ENCODE data around the gene LSM10.

The LSM10 gene

DNA sequence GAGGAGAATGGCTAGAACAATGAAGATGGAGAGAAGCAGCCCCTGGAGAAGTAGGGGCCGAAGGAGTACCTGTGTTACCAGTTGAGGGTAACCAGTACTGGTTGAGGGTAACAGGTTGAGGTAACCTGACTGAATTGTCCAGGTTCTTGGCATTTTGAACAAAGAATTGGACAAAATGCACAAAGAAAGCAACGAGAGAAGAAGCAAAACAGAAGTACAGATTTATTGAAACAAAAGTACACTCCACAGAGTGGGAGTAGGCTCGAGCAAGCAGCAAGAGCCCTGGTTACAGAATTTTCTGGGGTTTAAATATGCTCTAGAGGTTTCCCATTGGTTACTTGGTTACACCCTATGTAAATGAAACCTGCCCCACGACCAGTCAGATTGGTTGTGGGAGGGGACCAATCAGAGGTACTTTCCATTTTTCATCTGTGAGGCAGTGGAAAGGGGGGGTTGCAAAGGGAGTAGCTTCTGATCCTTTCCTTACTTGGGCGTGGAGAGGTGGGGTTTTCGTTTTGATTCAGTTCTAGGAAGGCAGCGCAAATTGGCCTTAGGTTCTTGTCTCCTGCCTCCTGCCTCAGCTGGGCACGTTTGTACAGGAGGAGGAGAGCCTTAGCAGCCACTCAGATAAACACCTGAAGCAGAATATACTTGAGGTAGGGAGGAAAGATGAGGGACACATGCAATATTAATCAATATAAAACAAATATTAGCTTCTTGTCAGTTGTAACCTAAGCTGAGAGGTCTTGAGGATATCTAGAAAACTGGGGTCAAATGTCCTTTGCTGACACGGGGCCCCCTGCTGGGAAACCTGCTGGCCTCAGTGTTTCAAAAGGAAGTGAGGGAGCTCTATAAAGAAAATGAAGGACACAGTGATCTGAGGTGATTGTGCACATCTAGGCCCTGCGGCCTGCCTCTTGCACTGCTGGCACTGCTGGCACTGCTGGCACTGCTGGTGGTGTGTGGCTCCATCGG lies 14.3 kb upstream of the LSM10 start:
- no peak overlapping the region for H3K4me3 ChIP-seq (ENCODE audit: low read depth, low read length)
- TF ChIP-seq, protein P1, sequence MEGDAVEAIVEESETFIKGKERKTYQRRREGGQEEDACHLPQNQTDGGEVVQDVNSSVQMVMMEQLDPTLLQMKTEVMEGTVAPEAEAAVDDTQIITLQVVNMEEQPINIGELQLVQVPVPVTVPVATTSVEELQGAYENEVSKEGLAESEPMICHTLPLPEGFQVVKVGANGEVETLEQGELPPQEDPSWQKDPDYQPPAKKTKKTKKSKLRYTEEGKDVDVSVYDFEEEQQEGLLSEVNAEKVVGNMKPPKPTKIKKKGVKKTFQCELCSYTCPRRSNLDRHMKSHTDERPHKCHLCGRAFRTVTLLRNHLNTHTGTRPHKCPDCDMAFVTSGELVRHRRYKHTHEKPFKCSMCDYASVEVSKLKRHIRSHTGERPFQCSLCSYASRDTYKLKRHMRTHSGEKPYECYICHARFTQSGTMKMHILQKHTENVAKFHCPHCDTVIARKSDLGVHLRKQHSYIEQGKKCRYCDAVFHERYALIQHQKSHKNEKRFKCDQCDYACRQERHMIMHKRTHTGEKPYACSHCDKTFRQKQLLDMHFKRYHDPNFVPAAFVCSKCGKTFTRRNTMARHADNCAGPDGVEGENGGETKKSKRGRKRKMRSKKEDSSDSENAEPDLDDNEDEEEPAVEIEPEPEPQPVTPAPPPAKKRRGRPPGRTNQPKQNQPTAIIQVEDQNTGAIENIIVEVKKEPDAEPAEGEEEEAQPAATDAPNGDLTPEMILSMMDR (IDR thresholded peaks at IDR 0.05; ENCODE audit: low read depth, low read length), result no peak

DNA sequence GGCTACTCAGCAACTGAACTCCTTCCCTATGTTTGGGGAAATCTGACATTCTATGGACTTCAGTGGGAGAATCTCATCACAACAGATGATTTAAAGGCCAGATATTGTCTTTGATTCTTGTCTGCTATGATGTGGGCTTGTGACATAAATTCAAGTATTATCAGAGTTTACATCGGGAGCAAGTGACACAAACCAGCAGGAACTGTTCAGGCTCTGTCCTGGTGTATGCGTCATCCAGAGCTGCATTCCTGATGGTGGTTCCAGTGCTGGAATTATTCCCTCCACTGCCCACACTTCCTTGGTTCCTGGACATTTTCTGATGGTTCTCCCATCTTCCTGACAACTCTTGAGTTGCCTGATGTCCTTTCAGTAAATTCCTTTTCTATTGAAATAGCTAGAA lies 10.8 kb upstream of the LSM10 start:
- no peak overlapping the region for H3K4me3 ChIP-seq (ENCODE audit: low read depth, low read length)
- TF ChIP-seq, protein P1 (IDR thresholded peaks at IDR 0.05; ENCODE audit: low read depth, low read length), result no peak

DNA sequence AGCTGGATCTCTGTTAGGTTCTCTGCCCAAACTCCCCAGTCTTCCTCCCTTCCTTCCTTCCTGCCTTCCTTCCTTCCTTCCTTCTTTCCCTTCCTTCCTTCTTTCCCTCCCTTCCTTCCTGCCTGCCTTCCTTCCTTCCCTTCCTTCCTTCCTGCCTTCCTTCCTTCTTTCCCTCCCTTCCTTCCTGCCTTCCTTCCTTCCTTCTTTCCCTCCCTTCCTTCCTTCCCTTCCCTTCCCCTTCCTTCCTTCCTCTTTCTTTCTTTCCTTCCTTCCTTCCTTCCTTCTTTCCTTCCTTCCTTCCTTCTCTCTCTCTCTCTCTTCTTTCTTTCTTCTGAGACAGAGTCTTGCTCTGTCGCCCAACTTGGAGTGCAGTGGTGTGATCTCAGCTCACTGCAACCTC lies 8.7 kb upstream of the LSM10 start:
- TF ChIP-seq, protein P1 (IDR thresholded peaks at IDR 0.05; ENCODE audit: low read depth, low read length), result no peak
- no peak overlapping the region for H3K4me3 ChIP-seq (ENCODE audit: low read depth, low read length)

DNA sequence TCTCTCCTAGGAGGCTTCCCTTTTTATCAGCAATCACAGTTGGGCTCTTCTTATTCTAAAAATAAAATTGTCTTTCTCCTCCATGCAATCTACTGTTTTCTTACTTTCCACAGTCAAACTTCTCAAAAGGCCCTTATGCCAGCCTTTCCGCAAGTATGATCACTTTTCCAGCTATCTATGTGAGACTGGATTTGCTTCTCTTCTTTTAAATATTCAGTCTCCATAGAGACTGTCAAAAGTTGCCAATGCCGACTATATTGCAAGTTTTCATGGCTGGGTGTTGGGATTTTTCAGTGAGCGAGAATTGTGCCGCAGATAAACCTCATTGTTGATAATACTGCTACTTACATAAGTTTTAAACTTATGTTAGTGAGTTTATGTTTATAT lies 4.8 kb upstream of the LSM10 start:
- no peak overlapping the region for H3K4me3 ChIP-seq (ENCODE audit: low read depth, low read length)
- TF ChIP-seq, protein P1 (IDR thresholded peaks at IDR 0.05; ENCODE audit: low read depth, low read length), result no peak

DNA sequence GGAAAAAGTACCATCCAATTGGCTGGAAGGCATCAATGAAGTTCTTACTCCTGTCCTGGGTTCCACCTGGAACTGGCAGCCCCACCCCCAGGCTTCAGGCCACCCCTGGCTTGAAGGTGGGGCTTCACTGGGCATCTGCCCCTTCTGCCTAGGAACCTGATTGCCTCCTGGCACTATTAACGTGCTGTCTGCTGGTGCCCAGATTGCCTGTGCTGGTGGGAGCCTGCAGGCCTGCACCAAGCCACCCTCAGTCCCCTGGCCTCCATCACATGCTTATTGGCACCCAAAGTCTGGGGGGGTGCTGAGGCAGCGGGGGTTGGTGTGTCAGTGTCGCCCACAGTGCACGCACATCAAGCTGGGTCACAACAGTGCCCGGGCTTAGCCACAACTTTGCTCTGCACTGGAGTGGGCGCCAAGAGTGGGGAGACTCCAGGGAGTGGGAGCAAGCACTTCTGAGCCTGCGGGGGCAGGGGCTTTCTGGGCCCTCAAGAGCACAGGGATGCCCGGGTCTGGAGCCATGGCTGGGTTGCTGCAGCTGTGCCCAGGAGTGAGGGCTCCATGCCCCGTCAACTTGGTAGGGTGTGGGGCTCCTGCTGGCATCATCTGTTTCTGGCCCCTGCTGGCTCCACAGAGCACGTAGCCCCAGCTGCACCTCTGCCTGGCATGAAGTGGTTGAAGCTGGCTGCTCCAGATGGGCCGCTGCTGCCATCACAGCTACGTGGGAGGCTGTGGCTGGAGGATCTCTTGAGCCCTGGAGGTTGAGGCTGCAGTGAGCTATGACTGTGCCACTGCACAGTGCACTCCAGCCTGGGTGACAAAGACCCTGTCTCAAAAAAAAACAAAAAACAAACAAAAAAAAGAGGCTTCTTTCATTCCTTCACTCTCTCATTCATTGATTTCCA lies 4.1 kb upstream of the LSM10 start:
- no peak overlapping the region for H3K4me3 ChIP-seq (ENCODE audit: low read depth, low read length)
- TF ChIP-seq, protein P1 (IDR thresholded peaks at IDR 0.05; ENCODE audit: low read depth, low read length), result no peak

DNA sequence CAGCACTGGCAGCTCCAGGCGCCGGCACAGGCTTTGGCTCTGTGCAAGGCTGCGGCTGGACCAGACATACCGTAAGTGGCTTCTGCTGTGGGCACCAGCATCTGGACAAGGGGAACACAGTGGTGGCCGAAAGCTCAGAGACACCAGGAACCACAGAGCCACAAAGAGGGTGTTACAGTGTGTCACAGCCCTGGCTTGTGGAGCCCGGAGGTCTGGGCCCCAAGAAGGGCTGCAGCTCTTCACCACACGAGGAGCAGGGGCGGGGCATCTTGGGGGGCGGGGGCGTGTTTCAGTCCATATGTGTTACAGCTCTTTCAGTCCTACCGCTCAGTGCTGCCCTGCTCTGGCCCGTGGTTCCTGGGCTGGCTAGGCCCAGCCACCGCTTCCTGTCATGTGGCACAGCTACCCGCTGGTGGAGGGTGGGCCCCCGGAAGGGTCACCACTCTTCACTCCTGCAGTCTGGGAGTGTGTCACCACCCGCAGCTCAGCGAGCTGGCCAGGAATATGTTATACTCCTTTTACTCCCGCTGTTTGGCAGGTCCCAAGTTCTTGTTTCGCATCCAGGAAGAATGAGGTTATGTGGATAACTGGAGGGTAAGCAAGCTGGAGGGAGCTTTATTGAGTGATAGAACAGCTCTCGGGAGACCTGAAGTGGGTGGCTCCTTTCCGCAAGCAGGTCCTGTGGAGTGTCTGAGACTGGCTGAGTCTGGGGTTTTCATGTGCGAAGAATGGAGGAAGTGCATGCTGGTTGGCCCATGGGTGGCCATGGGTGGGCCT lies 3.3 kb upstream of the LSM10 start:
- TF ChIP-seq, protein P1 (IDR thresholded peaks at IDR 0.05; ENCODE audit: low read depth, low read length), result no peak
- no peak overlapping the region for H3K4me3 ChIP-seq (ENCODE audit: low read depth, low read length)

All from WI38 (cell line).